ENCODE results near the gene PRTN3.
"Not testable (repeated sequence)": the region's sequence is repeated elsewhere in the genome, so short reads cannot be mapped to it uniquely, and the experiment has no call there.

Gene PRTN3

DNA sequence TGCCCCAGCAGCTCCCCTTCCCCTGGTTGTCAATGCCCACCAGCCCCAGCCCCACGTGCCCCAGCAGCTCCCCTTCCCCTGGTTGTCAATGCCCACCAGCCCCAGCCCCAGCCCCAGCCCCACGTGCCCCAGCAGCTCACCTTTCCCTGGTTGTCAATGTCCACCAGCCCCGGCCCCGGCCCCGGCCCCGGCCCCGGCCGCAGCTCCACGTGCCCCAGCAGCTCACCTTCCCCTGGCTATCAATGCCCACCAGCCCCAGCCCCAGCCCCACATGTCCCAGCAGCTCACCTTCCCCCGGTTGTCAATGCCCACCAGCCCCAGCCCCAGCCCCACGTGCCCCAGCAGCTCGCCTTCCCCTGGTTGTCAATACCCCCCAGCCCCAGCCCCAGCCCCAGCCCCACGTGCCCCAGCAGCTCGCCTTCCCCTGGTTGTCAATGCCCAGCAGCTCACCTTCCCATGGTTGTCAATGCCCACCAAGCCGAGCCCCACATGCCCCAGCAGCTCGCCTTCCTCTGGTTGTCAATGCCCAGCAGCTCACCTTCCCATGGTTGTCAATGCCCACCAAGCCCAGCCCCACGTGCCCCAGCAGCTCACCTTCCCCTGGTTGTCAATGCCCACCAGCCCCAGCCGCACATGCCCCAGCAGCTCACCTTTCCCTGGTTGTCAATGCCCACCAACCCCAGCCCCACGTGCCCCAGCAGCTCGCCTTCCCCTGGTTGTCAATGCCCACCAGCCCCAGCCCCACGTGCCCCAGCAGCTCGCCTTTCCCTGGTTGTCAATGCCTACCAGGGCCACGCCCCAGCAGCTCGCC lies 38.2 kb downstream of the PRTN3 start:
- in situ Hi-C loops (cut with HindIII; ENCODE audit: low sequenced_read_pairs) = not testable (repeated sequence)

DNA sequence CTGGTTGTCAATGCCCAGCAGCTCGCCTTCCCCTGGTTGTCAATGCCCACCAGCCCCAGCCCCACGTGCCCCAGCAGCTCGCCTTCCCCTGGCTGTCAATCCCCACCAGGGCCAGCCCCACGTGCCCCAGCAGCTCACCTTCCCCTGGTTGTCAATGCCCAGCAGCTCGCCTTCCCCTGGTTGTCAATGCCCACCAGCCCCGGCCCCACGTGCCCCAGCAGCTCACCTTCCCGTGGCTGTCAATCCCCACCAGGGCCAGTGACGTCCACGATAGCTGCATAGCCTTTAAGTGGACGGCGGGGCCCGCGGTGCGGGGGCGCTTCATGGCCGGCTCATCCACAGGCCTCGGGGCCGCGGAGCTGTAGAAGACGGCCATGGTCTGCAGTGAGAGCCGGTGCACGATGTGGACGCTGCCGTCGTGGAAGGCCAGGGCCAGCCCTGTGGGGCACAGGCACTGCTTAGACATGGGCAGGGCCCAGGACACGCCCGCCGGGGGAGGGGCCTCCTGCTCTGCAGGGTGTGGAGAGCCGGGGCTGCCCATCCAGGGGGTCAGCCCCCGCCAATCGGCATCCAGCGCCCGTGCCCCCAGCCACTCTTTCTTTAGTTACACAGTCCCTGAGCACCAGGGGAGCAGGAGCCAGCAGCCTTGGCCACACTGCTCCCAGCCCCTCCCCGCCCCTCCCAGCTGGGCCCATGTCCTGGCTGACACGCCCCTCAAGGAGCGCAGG lies 39.1 kb downstream of the PRTN3 start:
- in situ Hi-C loops (cut with HindIII; ENCODE audit: low sequenced_read_pairs) = no loop called here

DNA sequence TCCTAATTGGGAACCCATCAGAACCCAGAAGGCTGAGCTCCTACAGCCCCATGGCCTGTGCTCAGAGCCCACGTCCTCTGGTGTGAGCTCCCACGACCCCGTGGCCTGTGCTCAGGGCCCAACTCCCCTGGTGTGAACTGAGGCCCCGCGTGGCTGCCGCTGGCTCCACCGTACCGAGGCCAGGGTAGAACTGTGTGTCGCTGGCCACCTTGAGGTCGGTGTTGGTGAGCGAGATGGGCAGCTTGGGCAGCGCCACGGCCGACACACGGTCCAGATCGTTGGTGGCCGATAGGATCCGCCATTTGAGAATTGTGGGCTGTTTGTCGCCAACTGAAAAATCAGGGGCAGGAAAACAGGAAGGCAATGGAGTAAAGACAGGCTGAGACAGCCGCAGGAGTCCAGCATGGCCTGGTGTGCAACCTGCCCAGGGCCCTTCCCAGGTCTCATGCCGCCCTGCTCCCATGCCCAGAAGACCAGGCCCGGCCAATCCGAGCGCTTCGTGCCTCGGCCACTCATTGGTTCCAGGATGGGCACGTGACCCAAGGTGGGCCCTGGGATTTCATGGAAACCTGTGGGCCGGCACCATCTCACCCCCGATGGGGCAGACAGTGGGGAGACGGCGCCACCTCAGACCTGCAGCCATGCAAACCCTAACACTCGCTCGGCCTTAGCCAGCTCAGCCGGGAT lies 40.7 kb downstream of the PRTN3 start:
- in situ Hi-C loops (cut with HindIII; ENCODE audit: low sequenced_read_pairs) = no loop called here

DNA sequence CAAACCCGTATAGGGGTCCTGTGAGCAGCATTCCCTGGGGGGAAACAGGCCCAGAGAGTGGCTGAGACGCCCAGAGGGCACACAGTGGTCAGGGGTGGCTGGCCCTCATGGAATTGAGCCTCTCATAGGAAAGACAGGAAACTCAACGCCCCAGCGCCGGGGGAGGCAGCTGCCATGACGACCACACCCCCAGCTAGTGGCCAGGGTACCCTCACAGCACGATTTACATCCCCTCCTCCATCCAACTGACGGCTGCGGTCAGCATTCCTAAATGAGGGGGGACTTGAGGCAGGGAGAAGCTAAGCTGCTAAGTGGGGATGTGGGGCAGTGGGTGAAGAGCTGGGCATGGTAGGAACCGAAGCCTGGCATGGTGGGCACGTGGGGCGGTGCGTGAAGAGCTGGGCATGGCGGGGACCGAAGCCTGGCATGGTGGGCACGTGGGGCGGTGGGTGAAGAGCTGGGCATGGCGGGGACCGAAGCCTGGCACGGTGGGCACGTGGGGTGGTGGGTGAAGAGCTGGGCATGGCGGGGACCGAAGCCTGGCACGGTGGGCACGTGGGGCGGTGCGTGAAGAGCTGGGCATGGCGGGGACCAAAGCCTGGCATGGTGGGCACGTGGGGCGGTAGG lies 42.2 kb downstream of the PRTN3 start:
- in situ Hi-C loops (cut with HindIII; ENCODE audit: low sequenced_read_pairs) = no loop called here

DNA sequence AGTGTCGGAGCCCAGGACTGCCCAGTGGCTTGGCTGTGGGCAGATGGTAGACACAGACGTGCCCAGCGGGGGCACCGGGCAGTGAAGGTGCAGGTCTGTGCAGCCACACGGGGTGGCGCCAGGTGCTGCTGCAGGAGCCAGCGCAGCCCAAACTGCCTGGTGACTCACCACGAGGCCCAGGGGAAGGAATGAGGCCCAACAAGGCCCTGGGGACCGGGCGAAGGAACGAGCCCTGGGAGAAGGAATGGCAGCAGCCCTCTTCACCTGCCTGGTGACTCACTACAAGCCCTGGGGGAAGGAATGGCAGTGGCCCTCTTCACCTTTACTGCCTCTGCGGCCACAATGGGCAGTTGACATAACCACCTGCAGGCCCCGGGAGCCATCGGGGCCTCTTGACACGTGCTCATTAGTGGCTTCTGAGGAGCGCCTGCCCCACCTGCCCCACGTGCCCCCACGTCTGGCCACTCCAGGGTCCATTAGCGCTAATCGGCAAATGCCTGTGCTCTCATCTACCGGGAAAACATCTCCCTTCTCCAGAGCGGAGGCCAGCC lies 42.9 kb downstream of the PRTN3 start:
- in situ Hi-C loops (cut with HindIII; ENCODE audit: low sequenced_read_pairs) = no loop called here

DNA sequence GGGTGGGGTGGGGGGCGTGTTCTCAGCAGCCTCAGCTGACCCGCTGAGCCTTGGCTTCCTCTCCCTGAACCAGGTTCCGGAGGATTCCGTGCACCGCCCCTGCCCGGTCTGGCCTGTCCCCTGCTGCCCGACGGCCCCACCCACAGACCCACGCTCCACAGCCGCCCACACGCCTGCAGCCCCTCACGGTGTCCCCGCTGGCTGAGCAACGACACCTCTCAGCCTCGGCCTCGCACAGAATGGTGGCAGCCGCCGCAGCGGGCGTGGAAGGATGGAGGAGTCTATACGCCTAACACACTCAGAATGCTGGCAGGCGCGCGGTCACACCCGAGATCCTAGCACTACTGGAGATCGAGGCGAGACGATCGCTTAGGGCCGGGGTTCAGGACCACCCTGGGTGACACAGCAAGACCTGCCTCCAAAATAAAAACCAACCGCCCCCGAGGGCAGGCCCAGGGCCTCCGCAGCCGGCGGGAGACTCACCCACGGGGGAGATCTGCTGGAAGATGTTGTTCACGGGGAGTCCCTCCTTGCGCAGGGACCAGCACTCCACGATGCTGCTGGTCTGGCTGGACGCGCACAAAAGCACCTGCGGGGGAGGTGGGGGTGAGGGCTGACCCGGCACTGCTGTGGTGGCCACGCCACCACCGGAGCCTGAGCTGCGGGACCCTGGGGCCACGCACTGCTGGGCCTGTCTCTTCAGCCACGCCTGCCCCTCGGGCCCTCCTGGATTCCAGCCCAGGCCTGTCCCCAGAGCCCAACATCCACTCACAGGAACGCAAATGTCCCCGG lies 43.8 kb downstream of the PRTN3 start:
- in situ Hi-C loops (cut with HindIII; ENCODE audit: low sequenced_read_pairs) = no loop called here

DNA sequence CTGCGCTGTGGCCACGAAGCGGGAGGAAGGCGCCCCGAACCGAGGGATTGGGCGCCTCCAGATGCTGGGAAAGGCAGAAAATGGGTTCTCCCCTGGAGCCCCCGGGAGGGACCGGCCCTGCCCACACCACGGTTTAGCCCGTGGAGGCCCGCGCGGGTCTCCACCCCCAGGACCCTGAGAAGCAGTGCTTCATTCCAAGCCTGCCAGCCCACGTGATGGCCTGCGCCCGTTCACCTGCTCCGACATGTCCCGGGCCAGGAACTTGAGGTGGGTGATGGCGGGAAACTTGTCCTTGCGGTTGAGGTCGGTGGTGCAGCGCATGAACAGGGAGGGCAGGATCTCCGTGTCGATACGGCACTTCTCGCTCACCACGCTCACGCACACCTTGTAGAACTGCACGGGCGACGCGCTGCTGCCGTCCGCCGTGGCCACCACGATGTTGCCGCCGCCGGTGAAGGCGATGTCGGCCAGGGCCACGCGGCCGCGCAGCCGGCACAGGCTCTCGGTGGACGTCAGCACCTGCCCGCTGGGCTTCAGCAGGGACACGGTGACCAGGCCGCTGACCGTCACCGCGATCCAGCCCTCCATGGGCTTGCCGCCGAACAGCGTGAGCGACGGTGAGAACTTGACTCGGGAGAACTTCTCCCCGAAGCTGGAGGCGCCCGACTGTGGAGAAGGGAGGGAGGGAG lies 44.9 kb downstream of the PRTN3 start:
- in situ Hi-C loops (cut with HindIII; ENCODE audit: low sequenced_read_pairs) = no loop called here

DNA sequence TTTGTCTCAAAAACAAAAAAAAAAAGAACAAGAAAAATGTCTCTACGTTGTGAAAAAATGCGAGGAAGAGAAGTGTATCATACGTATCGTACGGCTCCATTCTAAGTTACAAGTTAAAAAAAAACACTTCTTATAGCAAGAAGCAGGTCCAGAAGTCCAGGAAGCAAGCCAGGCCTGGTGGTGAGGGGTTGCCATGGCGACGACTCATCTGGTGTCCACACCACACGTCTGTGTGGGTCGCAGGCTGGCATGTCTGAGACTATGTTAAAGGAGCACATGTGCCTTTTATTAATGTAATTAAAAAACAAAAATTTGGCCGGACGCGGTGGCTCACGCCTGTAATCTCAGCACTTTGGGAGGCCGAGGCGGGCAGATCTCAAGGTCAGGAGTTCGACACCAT lies 46.3 kb downstream of the PRTN3 start:
- in situ Hi-C loops (cut with HindIII; ENCODE audit: low sequenced_read_pairs) = no loop called here

DNA sequence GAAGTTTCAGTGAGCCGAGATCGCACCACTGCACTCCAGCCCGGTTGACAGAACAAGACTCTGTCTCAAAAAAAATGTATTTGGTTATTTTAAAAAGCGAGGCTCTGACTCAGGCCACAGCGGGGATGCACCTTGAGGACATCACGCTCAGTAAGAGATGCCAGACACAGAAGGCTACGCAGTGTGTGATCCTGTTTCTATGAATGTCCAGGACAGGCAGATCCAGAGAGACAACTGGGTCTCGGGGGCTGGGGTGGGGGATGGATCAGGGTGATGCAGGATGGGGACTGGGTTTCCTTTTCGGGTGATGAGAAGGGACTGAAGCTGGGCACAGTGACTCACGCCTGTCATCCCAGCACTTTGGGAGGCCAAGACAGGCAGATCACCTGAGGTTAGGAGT lies 46.8 kb downstream of the PRTN3 start:
- in situ Hi-C loops (cut with HindIII; ENCODE audit: low sequenced_read_pairs) = no loop called here

DNA sequence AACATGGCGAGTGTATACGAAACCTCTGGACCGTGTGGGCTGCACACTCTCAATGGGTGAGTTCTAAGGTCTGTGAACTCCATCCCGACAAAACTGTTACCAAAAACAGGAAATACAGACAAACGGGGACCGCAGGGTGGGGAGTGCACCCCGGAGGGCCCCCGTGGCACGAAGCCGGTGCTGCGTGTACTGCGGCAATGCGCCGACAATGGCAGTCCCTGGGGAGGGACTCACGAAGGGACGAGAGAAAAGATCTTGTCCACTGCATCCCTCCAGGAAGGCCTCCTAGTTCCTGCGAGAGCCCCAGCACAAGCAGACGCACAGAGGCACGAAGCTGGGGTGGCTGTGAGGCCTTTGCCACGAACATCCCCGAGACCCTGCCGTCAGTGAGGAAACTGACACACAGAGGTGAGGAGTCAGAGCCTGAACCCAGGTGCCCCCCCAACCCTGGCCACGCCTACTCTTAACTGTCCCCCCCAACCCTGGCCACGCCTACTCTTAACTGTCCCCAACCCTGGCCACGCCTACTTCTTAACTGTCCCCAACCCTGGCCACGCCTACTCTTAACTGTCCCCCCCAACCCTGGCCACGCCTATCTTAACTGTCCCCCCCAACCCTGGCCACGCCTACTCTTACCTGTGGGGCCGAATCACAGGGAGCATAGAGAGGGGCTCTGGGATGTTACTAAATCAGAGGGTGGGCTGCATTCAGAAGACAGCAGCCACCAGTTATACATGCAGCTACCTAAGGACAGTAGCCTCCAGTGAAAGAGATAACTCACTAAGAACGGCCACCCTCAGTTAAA lies 48.0 kb downstream of the PRTN3 start:
- in situ Hi-C loops (cut with HindIII; ENCODE audit: low sequenced_read_pairs) = no loop called here

DNA sequence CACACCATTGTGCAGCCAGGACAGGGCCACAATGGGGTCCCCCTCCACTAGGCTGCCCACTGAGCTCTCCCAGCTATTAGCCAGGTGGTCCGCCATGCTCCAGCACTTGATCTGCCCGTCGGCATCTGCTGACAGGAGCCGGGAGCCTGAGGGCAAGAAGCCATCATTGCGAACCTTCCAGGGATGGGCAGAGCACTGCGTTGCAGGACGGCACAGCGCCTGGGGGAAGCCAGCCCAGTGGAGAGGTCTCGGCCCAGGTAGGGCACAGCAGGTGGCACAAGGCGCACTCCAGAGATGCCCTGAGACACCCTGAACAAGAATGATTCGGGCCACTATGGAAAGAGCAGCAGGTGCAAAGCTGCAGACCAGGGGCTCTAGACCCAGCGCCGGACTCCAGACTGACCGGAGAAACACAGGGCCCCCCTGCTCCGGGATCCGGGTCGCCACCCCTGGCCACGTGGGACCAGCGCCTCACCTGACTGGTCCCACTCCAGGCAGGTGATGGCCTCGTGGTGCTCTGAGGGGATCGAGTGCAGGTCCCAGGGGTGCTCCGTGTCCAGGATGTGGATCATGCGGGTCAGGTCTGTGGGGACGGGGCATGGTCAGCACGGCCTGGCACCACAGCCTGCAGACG lies 49.0 kb downstream of the PRTN3 start:
- in situ Hi-C loops (cut with HindIII; ENCODE audit: low sequenced_read_pairs) = no loop called here

DNA sequence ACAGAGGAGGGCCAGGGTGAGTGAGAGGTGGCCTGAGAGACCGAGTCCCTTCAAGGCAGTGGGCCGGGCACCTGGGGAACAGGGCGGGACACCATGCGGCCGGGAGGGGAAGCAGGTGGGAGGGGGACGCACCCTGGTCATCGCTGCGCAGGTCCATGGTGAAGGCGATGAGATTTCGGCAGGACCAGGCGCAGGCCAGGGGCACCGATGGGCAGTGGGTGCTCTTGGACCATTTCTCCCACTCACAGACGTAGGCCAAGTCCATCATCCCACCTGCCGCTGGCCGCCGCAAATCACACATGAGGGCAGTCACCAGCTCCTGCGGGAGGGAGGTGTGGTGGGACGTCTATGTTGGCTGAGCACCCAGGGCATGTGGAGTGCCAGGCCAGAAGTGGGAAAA lies 50.0 kb downstream of the PRTN3 start:
- in situ Hi-C loops (cut with HindIII; ENCODE audit: low sequenced_read_pairs) = no loop called here

DNA sequence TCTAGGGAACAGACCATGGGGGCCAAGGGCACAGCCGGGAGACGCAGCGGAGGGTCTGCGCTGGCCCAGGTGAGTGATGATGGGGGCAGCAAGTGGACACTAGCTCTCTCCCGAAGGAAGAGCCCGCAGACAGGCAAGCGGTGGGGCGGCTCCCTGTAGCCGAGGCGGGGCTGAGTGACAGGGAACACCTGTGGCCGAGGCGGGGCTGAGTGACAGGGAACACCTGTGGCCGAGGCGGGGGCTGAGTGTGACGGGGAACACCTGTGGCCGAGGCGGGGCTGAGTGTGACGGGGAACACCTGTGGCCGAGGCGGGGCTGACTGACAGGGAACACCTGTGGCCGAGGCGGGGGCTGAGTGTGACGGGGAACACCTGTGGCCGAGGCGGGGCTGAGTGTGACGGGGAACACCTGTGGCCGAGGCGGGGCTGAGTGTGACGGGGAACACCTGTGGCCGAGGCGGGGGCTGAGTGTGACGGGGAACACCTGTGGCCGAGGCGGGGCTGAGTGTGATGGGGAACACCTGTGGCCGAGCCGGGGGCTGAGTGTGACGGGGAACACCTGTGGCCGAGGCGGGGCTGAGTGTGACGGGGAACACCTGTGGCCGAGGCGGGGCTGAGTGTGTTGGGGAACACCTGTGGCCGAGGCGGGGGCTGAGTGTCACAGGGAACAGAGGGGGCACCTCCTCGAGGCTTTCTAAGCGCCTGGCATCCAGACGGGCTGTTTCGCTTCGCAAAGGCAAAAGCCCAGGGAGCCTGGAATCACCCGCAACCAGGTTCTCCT lies 50.8 kb downstream of the PRTN3 start:
- in situ Hi-C loops (cut with HindIII; ENCODE audit: low sequenced_read_pairs) = not testable (repeated sequence)

DNA sequence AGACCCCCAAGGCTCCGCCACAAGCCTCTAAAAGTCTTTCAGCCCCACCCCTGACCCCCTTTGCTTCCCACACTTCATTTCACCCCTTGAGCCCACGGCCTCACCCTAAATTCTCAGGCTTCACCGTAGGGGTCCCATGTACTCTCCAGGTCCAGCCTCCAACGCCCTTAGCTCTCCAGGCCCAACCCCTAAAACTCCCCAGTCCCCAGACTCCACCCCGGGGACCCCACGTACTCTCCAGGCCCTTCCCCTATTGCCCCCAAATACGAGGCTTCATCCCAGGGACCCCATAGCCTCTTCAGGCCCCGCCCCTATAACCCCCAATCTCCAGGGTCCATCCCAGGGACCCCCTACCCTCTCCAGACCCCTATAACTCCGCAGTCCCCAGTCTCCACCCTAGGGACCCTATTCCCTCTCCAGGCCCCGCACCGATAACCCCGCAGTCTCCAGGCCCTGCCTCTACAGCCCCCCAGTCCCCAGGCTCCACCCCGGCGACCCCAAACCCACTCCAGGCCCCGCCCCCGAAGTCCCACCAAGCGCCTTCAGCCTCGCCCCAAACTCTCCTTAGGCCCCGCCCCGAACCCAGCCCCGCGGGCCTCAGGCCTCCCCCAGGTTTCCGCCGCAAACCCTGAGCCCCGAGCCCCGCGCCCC lies 51.6 kb downstream of the PRTN3 start:
- in situ Hi-C loops (cut with HindIII; ENCODE audit: low sequenced_read_pairs) = no loop called here

DNA sequence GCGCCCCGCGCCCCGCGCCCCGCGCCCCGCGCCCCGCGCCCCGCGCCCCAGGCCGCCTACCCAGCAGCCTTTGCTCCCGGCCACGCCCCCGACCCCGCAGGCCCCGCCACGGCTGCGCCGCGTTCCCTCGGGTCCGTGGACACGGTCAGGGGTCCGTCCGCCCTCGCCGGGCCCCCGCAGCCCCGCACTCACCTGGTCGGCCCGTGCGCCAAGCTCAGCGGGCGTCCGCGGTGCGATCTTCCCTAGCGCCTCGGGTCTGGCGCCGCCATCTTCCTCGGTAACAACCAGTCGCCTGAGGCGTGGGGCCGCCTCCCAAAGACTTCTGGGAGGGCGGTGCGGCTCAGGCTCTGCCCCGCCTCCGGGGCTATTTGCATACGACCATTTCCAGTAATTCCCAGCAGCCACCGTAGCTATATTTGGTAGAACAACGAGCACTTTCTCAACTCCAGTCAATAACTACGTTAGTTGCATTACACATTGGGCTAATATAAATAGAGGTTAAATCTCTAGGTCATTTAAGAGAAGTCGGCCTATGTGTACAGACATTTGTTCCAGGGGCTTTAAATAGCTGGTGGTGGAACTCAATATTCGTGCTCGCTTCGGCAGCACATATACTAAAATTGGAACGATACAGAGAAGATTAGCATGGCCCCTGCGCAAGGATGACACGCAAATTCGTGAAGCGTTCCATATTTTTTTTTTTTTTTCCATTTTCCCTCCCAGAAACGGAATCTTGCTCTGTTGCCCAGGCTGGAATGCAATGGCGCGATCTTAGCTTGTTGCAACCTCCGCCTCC lies 52.3 kb downstream of the PRTN3 start, which contains the start of the genes MED16 and RNU6-9:
TSS of gene MED16 (minus strand) at position 294 of the 796 bp plus-strand sequence. CDS start 2,056 bp downstream, outside the sequence.
TSS of gene RNU6-9 (plus strand) at position 591 of the 796 bp plus-strand sequence.
- in situ Hi-C loops (cut with HindIII; ENCODE audit: low sequenced_read_pairs) = no loop called here

DNA sequence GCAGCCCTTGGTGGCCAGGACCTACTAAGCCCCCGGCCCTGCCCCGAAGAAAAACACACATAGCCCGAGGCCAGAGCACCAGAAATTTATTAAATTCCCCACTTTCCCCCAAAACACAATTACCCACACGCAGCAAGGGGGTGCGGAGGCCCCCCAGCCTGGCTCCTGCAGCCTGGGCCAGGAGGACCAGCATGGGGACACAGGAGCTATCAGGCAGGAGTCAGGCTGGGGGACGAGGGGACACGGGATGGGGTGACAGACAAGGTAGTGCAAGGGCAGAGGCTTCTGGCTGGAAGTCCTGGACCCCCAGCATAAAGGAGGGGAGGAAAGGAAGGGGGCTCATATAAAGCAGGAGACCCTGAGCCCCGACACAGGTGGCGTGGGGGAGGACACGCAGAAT lies 55.6 kb downstream of the PRTN3 start:
- in situ Hi-C loops (cut with HindIII; ENCODE audit: low sequenced_read_pairs) = no loop called here
